GM10266 (cell line): ENCODE data around the gene BPIFA2.

ENCODE experiments used
- DNase-seq: peaks from one replicate; pipeline ENCODE4 v3.0.0; 2012; ENCODE audit errors: extremely low spot score
- TF ChIP-seq, protein P1 (sequence below): IDR thresholded peaks from 2 replicates; pipeline ENCODE4 v1.5.1; 2012; ENCODE audit warnings: mild to moderate bottlenecking, low read depth; ENCODE audit not compliant: control insufficient read depth, insufficient read depth; ENCODE audit errors: missing control alignments

Gene BPIFA2

DNA sequence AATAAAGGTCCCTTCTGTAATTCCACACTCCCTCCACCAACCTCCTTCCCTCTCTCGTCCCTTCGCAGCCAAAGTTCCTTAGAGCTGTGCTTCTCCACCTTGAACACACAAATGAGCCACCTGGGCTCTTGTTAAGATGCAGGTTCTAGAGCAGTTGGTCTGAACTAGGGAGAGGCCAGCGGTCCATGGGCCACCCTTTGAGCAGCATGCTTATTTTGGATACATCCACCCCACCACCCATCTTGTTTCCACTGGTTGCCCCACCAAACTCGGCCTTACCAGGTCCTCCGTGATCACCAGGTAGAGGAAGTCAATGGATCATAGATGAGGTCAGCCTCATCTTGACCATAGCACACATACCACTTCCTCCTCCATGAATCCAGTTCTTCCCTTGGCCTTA lies 7.3 kb upstream of the BPIFA2 start:
- DNase-seq: no peak
- TF ChIP-seq, protein P1, sequence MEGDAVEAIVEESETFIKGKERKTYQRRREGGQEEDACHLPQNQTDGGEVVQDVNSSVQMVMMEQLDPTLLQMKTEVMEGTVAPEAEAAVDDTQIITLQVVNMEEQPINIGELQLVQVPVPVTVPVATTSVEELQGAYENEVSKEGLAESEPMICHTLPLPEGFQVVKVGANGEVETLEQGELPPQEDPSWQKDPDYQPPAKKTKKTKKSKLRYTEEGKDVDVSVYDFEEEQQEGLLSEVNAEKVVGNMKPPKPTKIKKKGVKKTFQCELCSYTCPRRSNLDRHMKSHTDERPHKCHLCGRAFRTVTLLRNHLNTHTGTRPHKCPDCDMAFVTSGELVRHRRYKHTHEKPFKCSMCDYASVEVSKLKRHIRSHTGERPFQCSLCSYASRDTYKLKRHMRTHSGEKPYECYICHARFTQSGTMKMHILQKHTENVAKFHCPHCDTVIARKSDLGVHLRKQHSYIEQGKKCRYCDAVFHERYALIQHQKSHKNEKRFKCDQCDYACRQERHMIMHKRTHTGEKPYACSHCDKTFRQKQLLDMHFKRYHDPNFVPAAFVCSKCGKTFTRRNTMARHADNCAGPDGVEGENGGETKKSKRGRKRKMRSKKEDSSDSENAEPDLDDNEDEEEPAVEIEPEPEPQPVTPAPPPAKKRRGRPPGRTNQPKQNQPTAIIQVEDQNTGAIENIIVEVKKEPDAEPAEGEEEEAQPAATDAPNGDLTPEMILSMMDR: no peak

DNA sequence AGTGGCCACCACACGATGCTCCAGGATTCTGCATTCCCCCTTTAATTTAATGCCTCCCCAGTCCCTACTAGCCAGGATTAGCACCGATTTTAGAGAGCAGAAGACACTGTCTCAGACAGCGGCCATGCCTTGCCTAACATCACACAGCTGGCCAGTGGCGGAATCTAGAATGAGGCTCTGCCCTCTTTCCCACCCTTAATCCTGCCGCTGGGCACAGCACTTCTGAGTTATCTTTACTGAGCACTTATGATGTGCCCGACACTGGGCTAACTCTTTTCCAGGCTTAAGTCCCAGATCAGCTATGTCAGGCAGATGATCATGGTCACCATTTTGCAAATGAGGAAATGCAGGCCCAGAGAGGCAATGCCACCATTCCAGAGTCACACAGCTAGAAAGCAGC lies 5.6 kb upstream of the BPIFA2 start:
- TF ChIP-seq, protein P1: no peak
- no peak for DNase-seq

DNA sequence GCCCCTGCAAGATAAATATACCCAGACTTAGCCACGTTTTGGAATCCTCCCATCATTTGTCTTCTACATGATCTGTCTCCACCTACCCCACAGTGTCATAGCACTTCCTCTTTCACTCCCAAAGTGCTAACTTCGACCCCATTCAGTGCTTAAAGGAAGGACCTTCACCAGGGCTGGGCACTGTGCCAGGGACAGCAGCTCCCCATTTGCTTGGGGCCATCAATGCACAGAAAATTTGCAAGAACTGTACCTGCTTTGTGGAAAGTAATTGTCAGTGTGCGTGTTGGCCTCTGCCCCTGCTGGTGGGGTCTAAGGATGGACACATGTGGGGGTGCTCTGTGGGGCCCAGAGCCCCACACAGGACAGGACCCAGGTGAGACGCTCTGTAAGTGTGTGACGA lies 5.2 kb upstream of the BPIFA2 start:
- DNase-seq: no peak
- TF ChIP-seq, protein P1: no peak

DNA sequence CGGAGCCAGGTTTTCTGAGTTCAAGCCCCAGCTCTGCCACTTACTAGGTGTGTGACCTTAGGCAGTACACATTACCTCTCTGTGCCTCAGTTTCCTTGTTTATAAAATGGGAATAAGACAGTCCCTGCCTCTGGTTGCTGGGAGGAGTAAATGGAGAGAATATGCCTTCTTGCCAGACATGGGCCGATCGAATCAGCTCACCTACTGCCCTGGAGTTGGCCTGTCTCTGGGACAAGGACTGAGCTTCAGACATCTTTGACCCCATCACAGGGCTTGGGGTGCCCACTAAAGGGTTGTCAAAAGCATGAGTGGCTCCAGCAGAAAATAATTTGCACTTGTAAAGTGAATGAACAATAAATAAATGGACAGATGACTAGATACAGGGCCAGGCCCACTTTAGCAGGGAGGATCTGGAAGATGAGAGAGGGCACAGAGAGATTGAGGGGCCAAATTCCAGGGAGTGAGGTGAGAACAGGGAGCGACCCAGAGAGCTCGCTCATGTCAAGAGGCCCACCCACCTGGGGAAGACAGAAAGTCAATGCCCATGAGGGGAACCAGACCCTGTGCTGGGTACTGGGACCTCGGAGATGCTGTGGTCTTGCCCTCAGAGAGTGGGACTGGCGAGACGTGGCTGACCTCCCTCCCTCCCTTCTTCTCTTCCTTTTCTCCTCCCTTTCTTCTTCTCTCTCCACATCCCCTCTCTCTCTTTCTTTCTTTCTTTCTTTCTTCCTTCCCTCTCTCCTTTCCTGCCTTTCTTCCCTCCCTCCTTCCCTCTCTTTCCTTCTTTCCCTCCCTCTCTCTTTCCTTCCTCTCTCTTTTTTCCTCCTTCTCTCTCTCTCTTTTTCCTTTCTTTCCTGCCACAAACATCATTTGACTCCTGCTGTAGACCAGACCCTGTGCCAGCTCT lies 3.9 kb upstream of the BPIFA2 start:
- TF ChIP-seq, protein P1: no peak
- DNase-seq: no peak

DNA sequence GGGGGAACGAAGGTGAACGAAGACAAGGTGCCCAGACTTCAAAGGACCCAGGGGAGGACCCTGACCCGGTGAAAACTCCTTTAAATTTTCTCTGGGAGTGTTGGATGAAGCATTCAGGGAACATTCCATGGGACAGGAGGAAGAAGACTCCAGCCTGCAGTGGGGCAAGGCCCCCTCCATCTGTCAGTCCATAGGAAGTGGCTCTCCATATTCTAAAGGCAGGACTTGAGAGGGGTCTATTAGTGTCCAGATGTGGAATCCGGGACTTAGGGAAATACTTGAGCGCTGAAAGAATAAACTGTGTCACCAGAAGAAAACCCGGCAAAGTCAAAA lies 3.2 kb upstream of the BPIFA2 start:
- no peak for DNase-seq
- TF ChIP-seq, protein P1: no peak

DNA sequence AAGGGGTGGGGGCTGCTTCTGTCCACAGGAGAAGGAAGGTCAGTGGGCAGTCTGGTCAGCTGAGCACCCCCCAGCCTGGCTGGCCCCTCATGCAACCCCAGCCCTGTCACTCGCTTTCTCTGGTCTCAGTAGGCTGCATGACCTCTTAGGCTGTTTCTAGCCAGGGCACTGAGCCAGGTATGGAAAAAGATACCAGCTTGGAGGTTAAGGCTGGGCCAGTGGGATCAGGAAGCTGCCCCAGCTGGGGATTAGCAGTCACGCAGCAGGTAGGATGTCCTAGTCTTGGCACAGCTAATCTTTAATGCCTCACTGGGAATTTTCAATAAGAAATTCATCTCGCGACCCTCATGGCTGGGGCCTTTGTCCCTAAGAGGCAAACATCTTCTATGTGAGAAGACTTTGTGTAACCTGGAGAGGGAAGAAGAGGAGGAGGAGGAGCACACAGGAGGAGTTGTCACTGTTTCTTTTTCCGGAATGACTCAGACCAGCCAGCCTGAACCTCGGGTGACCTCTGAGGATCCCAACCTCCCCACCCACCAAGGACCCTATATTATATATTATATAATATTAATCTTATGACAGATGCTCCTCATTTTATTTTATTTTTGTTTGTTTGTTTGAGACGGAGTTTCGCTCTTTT lies 2.4 kb upstream of the BPIFA2 start:
- TF ChIP-seq, protein P1: no peak
- no peak for DNase-seq

DNA sequence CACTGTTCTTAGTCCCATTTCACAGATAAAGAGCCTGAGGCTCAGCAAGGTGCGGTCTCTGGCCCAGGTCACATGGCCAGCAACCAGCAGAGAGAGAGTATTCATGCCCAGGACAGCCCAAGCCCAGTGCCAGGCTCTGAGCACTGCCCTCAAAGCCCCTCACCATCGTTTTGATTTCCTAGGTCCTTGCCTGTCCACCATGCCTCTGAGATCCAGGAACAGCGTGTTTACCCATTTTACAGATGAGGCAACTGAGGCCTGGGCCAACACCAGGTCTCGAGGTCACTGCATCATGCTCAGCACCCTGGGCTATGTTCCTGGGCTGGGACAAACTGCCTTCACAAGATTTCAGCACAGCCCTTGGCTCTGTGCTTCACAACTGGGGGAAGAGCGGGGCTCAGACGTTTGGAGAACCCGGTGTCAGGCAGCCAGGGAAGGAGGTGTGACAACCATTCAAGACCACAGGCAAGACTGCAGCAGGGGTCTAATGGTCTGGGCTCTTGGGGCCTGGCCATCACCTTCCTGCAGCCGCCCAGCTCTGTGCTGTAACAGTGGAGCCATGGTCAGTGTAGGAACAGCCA lies 1.3 kb upstream of the BPIFA2 start:
- TF ChIP-seq, protein P1: no peak
- no peak for DNase-seq
